H1 (cell line): ENCODE measurements around the gene CTNND2. TPM values are rescaled to one million over a fixed set of nuclear protein-coding genes. Genes with fewer than 3 reads are reported as not detected.

Experiments
- CTCF ChIA-PET: fragments of 300-600 bp; sonication (Branson Sonifier 250); formaldehyde crosslinking; loops from one replicate; lab custom pipeline; 2021; ENCODE audit not compliant: partially characterized antibody; lab: Charles Lee
- POLR2A ChIA-PET: fragments of 300-600 bp; sonication (Branson Sonifier 250); formaldehyde crosslinking; loops from one replicate; lab custom pipeline; 2021; ENCODE audit warnings: inconsistent platforms; ENCODE audit not compliant: partially characterized antibody; lab: Charles Lee
- DNase-seq, 2 experiments: peaks; one replicate each; pipeline versions ENCODE4 v3.0.0 to v3.0.0-alpha.2; 2010 to 2022; ENCODE audit warnings: low spot score in 2 of 2, low read depth in 1 of 2, mixed read lengths in 1 of 2
- FAIRE-seq: peaks from 2 replicates; lab custom pipeline; 2011; peaks lifted over from hg19 to GRCh38; lab: Jason Lieb, UNC
- H2AFZ ChIP-seq: 2 replicates; pipeline ENCODE4 v1.8.1; 2012; ENCODE audit warnings: low read length, inconsistent platforms
- H2AK5ac ChIP-seq: 2 replicates; pipeline ENCODE4 v1.6.1; 2013; ENCODE audit warnings: low read depth, low read length
- H2BK120ac ChIP-seq: replicated peaks from 2 replicates; pipeline ENCODE3; 2013; ENCODE audit warnings: low read depth, low read length, inconsistent platforms
- H2BK12ac ChIP-seq: 2 replicates; pipeline ENCODE4 v1.6.1; 2013; ENCODE audit warnings: low read depth, low read length
- H2BK15ac ChIP-seq: 2 replicates; pipeline ENCODE4 v1.6.1; 2013; ENCODE audit warnings: low read length
- H2BK20ac ChIP-seq: 2 replicates; pipeline ENCODE4 v1.6.1; 2013; ENCODE audit warnings: low read length
- H2BK5ac ChIP-seq: 2 replicates; pipeline ENCODE4 v1.6.1; 2013; ENCODE audit warnings: low read depth, low read length
- H3K14ac ChIP-seq: 2 replicates; pipeline ENCODE4 v1.6.1; 2013; ENCODE audit warnings: inconsistent platforms; ENCODE audit not compliant: insufficient read length
- H3K18ac ChIP-seq: 2 replicates; pipeline ENCODE4 v1.6.1; 2013; ENCODE audit warnings: low read length; ENCODE audit errors: extremely low read depth
- H3K23ac ChIP-seq: 2 replicates; pipeline ENCODE4 v1.6.1; 2013; ENCODE audit warnings: inconsistent platforms; ENCODE audit not compliant: insufficient read length
- H3K23me2 ChIP-seq: 2 replicates; pipeline ENCODE4 v1.6.1; 2013; ENCODE audit warnings: low read depth, low read length
- H3K27ac ChIP-seq: 2 replicates; pipeline ENCODE4 v1.6.1; 2011; ENCODE audit warnings: low read depth, low read length, inconsistent platforms
- H3K27me3 ChIP-seq, 4 experiments: replicated peaks in 1 of 4; 1 replicate in 1 of 4; 2 replicates in 3 of 4; pipeline versions ENCODE4 v1.6.1 to v1.8.1; 2011 to 2013; ENCODE audit warnings: low read length in 3 of 4, mild to moderate bottlenecking in 3 of 4, inconsistent platforms in 2 of 4, mixed read lengths in 2 of 4, moderate library complexity in 1 of 4; ENCODE audit not compliant: control insufficient read depth in 3 of 4, insufficient read depth in 3 of 4; ENCODE audit errors: extremely low read depth in 1 of 4
- H3K36me3 ChIP-seq, 4 experiments: 2 replicates each; pipeline versions ENCODE4 v1.6.1 to v1.8.1; 2011 to 2013; ENCODE audit warnings: mild to moderate bottlenecking in 4 of 4, low read length in 3 of 4, moderate library complexity in 2 of 4, control low read depth in 1 of 4, inconsistent platforms in 1 of 4; ENCODE audit not compliant: insufficient read depth in 4 of 4, control insufficient read depth in 2 of 4
- H3K4ac ChIP-seq: replicated peaks from 2 replicates; pipeline ENCODE3; 2013; ENCODE audit warnings: low read length, low read depth, mixed read lengths, inconsistent platforms; ENCODE audit not compliant: insufficient read length
- H3K4me1 ChIP-seq, 4 experiments: replicated peaks in 1 of 4; 1 replicate in 1 of 4; 2 replicates in 3 of 4; pipeline versions ENCODE4 v1.6.1 to v1.8.1; 2011 to 2013; ENCODE audit warnings: low read length in 3 of 4, inconsistent platforms in 2 of 4, mixed read lengths in 1 of 4; ENCODE audit not compliant: insufficient read depth in 4 of 4, control insufficient read depth in 3 of 4
- H3K4me2 ChIP-seq, 2 experiments: 2 replicates each; pipeline versions ENCODE4 v1.6.1 to v1.8.1; 2011 to 2013; ENCODE audit warnings: low read depth in 2 of 2, low read length in 2 of 2, control low read depth in 1 of 2, inconsistent platforms in 1 of 2, mild to moderate bottlenecking in 1 of 2; ENCODE audit not compliant: insufficient read depth in 1 of 2
- H3K4me3 ChIP-seq, 4 experiments: fragments of 200-600, 300-600 bp in 1 of 4; sonication (generic), shearing (Covaris generic), sonication (Bioruptor Twin) in 1 of 4; 2 replicates each; pipeline versions ENCODE4 v1.5.1 to v1.8.1; 2011 to 2016; ENCODE audit warnings: low read length in 4 of 4, low read depth in 3 of 4, control low read depth in 2 of 4, inconsistent platforms in 2 of 4, mild to moderate bottlenecking in 2 of 4, mixed read lengths in 1 of 4, moderate library complexity in 1 of 4; ENCODE audit not compliant: insufficient read depth in 2 of 4; ENCODE audit errors: extremely low read depth in 1 of 4
- H3K56ac ChIP-seq: replicated peaks from 2 replicates; pipeline ENCODE3; 2013; ENCODE audit warnings: low read depth, mild to moderate bottlenecking, mixed read lengths, low read length, inconsistent platforms; ENCODE audit not compliant: insufficient read length
- H3K79me1 ChIP-seq: 2 replicates; pipeline ENCODE4 v1.6.1; 2013; ENCODE audit warnings: low read depth, low read length, control low read depth
- H3K79me2 ChIP-seq, 2 experiments: 2 replicates each; pipeline versions ENCODE4 v1.6.1 to v1.8.1; 2012 to 2013; ENCODE audit warnings: low read length in 2 of 2, mild to moderate bottlenecking in 2 of 2, inconsistent platforms in 1 of 2; ENCODE audit not compliant: insufficient read depth in 2 of 2, control insufficient read depth in 1 of 2
- H3K9ac ChIP-seq, 4 experiments: replicated peaks in 1 of 4; 1 replicate in 1 of 4; 2 replicates in 3 of 4; pipeline versions ENCODE4 v1.6.1 to v1.8.1; 2011 to 2013; ENCODE audit warnings: low read depth in 3 of 4, low read length in 3 of 4, control low read depth in 2 of 4, mild to moderate bottlenecking in 2 of 4, moderate library complexity in 2 of 4, inconsistent platforms in 1 of 4; ENCODE audit errors: extremely low read depth in 1 of 4
- H3K9me3 ChIP-seq, 2 experiments: 2 replicates each; pipeline versions ENCODE4 v1.6.1 to v1.8.1; 2012 to 2013; ENCODE audit warnings: mild to moderate bottlenecking in 2 of 2, moderate library complexity in 2 of 2, control low read depth in 1 of 2, inconsistent platforms in 1 of 2, low read depth in 1 of 2, low read length in 1 of 2, mixed read lengths in 1 of 2; ENCODE audit not compliant: insufficient read depth in 2 of 2
- H4K20me1 ChIP-seq, 2 experiments: replicated peaks in 1 of 2; 2 replicates each; pipeline versions ENCODE3 to v1.8.1; 2011 to 2013; ENCODE audit warnings: inconsistent platforms in 2 of 2, low read length in 2 of 2, mild to moderate bottlenecking in 1 of 2; ENCODE audit not compliant: insufficient read depth in 2 of 2, control insufficient read depth in 1 of 2
- H4K5ac ChIP-seq: 2 replicates; pipeline ENCODE4 v1.6.1; 2013; ENCODE audit warnings: low read length, low read depth, mixed read lengths, inconsistent platforms; ENCODE audit not compliant: insufficient read length
- H4K8ac ChIP-seq: 2 replicates; pipeline ENCODE4 v1.8.0; 2013; ENCODE audit warnings: mild to moderate bottlenecking, moderate library complexity, low read length, inconsistent platforms; ENCODE audit not compliant: insufficient read depth; ENCODE audit errors: extremely low read depth
- H4K91ac ChIP-seq: replicated peaks from 2 replicates; pipeline ENCODE3; 2013; ENCODE audit warnings: low read length, mixed read lengths, inconsistent platforms; ENCODE audit not compliant: insufficient read length
- HDAC2 ChIP-seq, 2 experiments: fragments of 300-600 bp in 1 of 2; sonication (generic) in 1 of 2; IDR thresholded peaks; 2 replicates each; pipeline ENCODE4 v1.6.1; 2011 to 2012; ENCODE audit warnings: low read depth in 2 of 2, low read length in 2 of 2, mild to moderate bottlenecking in 2 of 2, moderate library complexity in 2 of 2, borderline replicate concordance in 1 of 2, inconsistent platforms in 1 of 2
- RBBP5 ChIP-seq: IDR thresholded peaks from 2 replicates; pipeline ENCODE4 v1.7.1; 2012; ENCODE audit warnings: low read depth, mild to moderate bottlenecking, inconsistent platforms, low read length, moderate library complexity, borderline replicate concordance
- WGBS, 2 experiments: shearing (Covaris generic) in 1 of 2; methylation state at CpG; one replicate each; pipeline versions ENCODE4 v1.1.6 to v1.1.7; 2013 to 2015; ENCODE audit warnings: low lambda C conversion rate in 2 of 2, mixed read lengths in 2 of 2, inconsistent platforms in 1 of 2, low coverage in 1 of 2, missing lambda C conversion rate in 1 of 2; ENCODE audit not compliant: insufficient replicate concordance in 2 of 2, insufficient coverage in 1 of 2, insufficient read length in 1 of 2; ENCODE audit errors: extremely low coverage in 1 of 2, missing lambda C conversion rate in 1 of 2; 5-methylcytosine and 5-hydroxymethylcytosine counted together
- polyA plus RNA-seq, 7 experiments: library from polyadenylated mRNA; depleted of rRNA in 3 of 7; stranded (reverse) in 5 of 7; unstranded in 2 of 7; fragments of >200 nt in 5 of 7; fragments of 200-250 nt in 2 of 7; gene quantifications; 1 replicate in 5 of 7; 2 replicates in 1 of 7; 4 replicates in 1 of 7; pipeline versions ENCODE4 v1.2.1 to v1.2.3, GENCODE V29; 2011 to 2013; ENCODE audit warnings: missing spikeins in 2 of 7, mixed read lengths in 2 of 7
- total RNA-seq: library from RNA; stranded (reverse); fragmentation: NEBNext Ultra II Directional; extraction: Animal tissue kit (Norgen Biotek cat#: 25700); gene quantifications from 2 replicates; pipeline ENCODE4 v1.2.1, GENCODE V29; 2021

CTNND2 gene
- total and polyA plus RNA-seq, 2 of the 8 experiments (the other 6 are each of a cell fraction or from before 2014, with no cell fraction given): 7.4 to 14.2 TPM

- H3K23me2 ChIP-seq: no peaks in the 10 kb centered on the region
- DNase-seq (no peak), FAIRE-seq (no peak)
- H4K8ac ChIP-seq: no peak overlapping the region
- H2BK12ac ChIP-seq: no peak overlapping the region
- H4K20me1 ChIP-seq: no peaks in the 10 kb centered on the region
- H3K27me3 ChIP-seq: no peaks in the 10 kb centered on the region
- no peak overlapping the region for H3K56ac ChIP-seq
- no peak overlapping the region for H2BK15ac ChIP-seq
- no peak overlapping the region for H3K4ac ChIP-seq
- no peak overlapping the region for H2BK5ac ChIP-seq
- H4K91ac ChIP-seq: no peak overlapping the region
- H3K36me3 ChIP-seq: no peaks in the 10 kb centered on the region
- H2BK20ac ChIP-seq: no peak overlapping the region
- ChIA-PET CTCF (interaction anchor here (1.0 kb wide), 2 partner anchors 19 to 96 kb away, joined by 3 to 4 read pairs; no protein-coding TSS in a partner anchor), POLR2A (no interaction called here)
- H3K4me1 ChIP-seq: no peaks in the 10 kb centered on the region
- no peak overlapping the region for H3K27ac ChIP-seq
- H2BK120ac ChIP-seq: no peak overlapping the region
- H2AK5ac ChIP-seq: no peak overlapping the region
- H3K18ac ChIP-seq: no peak overlapping the region
- H4K5ac ChIP-seq: no peak overlapping the region
- no peak overlapping the region for H3K4me2 ChIP-seq
- H3K23ac ChIP-seq: no peak overlapping the region
- no peak overlapping the region for H3K14ac ChIP-seq
- 92% methylated on average over 5 of the region's 5 CpGs; no CpG with 5 or more reads in 1 of the 2 experiments for WGBS, 2 experiments
- no peak overlapping the region for H2AFZ ChIP-seq
- H3K9ac ChIP-seq: no peak overlapping the region
- no peaks in the 10 kb centered on the region for H3K9me3 ChIP-seq
- no peak overlapping the region for H3K4me3 ChIP-seq
- H3K79me1 ChIP-seq: no peaks in the 10 kb centered on the region
- TF ChIP-seq HDAC2 (IDR thresholded peaks at IDR 0.05; ENCODE audit: borderline replicate concordance in 1 of 2, low read depth in 2 of 2, low read length in 2 of 2) (no peak), RBBP5 (no peak)
- TF ChIP-seq, all 59 proteins: peak for 0
- no peaks in the 10 kb centered on the region for H3K79me2 ChIP-seq
Measured at GRCh38 chr5:11363631-11364178, 540.5 kb downstream of the CTNND2 start.
